HCT116 (cell line): ENCODE results near the gene SLCO2A1. TPM values are rescaled to one million over a fixed set of nuclear protein-coding genes. Genes with fewer than 3 reads are reported as not detected.

Source experiments
- ATAC-seq: fragments of 200-7000 bp; cut with Tn5 transposase; 2 replicates; pipeline ENCODE4 v1.9.1; 2020; ENCODE audit warnings: mild to moderate bottlenecking, moderate library complexity
- BruUV-seq: library from RNA; stranded (reverse); fragments of 400-500 nt; replicated peaks from 2 replicates; lab custom pipeline; 2021; lab: Mats Ljungman, UMichigan
- CTCF ChIA-PET: fragments of 300-600 bp; sonication (Branson Sonifier 250); formaldehyde crosslinking; loops from one replicate; lab custom pipeline; 2021; ENCODE audit warnings: antibody characterized with exemption; lab: Charles Lee
- POLR2A ChIA-PET: fragments of 300-600, 350-600 bp; sonication (Branson Sonifier 250); formaldehyde crosslinking; loops from one replicate; lab custom pipeline; 2021; ENCODE audit warnings: antibody characterized with exemption; lab: Charles Lee
- RAD21 ChIA-PET, 2 experiments: fragments of 300-600 bp; sonication (Branson Sonifier 250); formaldehyde crosslinking; loops; one replicate each; lab custom pipeline; 2023; ENCODE audit warnings: low total read pairs in 2 of 2; ENCODE audit not compliant: uncharacterized antibody in 2 of 2, unreplicated experiment in 2 of 2, low non-redundant PET in 1 of 2; lab: Charles Lee
- DNase-seq: peaks from one replicate; pipeline ENCODE4 v3.0.0-alpha.2; 2010; ENCODE audit warnings: low read depth, low spot score
- H2AFZ ChIP-seq: fragments of 200-600 bp; shearing (Covaris generic), sonication (generic); 2 replicates; pipeline ENCODE4 v1.6.1; 2017; ENCODE audit warnings: low read depth, mixed run types, mixed read lengths, antibody characterized with exemption, low read length; ENCODE audit not compliant: poor library complexity, severe bottlenecking
- H3K27ac ChIP-seq: 2 replicates; pipeline ENCODE4 v1.5.1; 2012; ENCODE audit warnings: low read depth, low read length
- H3K27me3 ChIP-seq: fragments of 200-600 bp; sonication (generic); 2 replicates; pipeline ENCODE4 v1.6.1; 2016; ENCODE audit warnings: mixed run types, low read length, mixed read lengths; ENCODE audit not compliant: insufficient read depth
- H3K36me3 ChIP-seq, 2 experiments: fragments of 200-500 bp in 1 of 2; fragments of 200-600 bp in 1 of 2; sonication (Bioruptor generic) in 1 of 2; sonication (generic) in 1 of 2; 2 replicates each; pipeline versions ENCODE4 v1.5.1 to v1.6.1; 2014 to 2016; ENCODE audit warnings: low read length in 2 of 2, inconsistent platforms in 1 of 2, mixed read lengths in 1 of 2, mixed run types in 1 of 2; ENCODE audit not compliant: insufficient read depth in 2 of 2, control insufficient read depth in 1 of 2
- H3K4me1 ChIP-seq, 2 experiments: fragments of 200-600 bp in 1 of 2; sonication (generic) in 1 of 2; 2 replicates each; pipeline versions ENCODE4 v1.5.1 to v1.6.1; 2012 to 2017; ENCODE audit warnings: low read length in 2 of 2, inconsistent platforms in 1 of 2, mild to moderate bottlenecking in 1 of 2, mixed read lengths in 1 of 2, mixed run types in 1 of 2, moderate library complexity in 1 of 2; ENCODE audit not compliant: insufficient read depth in 2 of 2, control insufficient read depth in 1 of 2
- H3K4me2 ChIP-seq: fragments of 200-600 bp; sonication (generic); 2 replicates; pipeline ENCODE4 v1.6.1; 2017; ENCODE audit warnings: mixed run types, low read length, mixed read lengths
- H3K4me3 ChIP-seq, 2 experiments: fragments of 200-600 bp in 1 of 2; sonication (generic) in 1 of 2; replicated peaks in 1 of 2; 2 replicates each; pipeline ENCODE4 v1.5.1; 2011 to 2016; ENCODE audit warnings: low read length in 2 of 2, control low read depth in 1 of 2, low read depth in 1 of 2, mild to moderate bottlenecking in 1 of 2, mixed read lengths in 1 of 2, mixed run types in 1 of 2
- H3K79me2 ChIP-seq: fragments of 200-600 bp; sonication (generic); 2 replicates; pipeline ENCODE4 v1.6.1; 2017; ENCODE audit warnings: mild to moderate bottlenecking, mixed run types, low read length, moderate library complexity, mixed read lengths; ENCODE audit not compliant: insufficient read depth
- H3K9ac ChIP-seq: fragments of 200-600 bp; sonication (generic); 2 replicates; pipeline ENCODE4 v1.6.1; 2016; ENCODE audit warnings: low read length, mixed read lengths
- H3K9me2 ChIP-seq: fragments of 200-600 bp; sonication (generic), shearing (Covaris generic); 2 replicates; pipeline ENCODE4 v1.6.1; 2017; ENCODE audit warnings: mixed run types, mild to moderate bottlenecking, moderate library complexity; ENCODE audit not compliant: insufficient read depth
- H3K9me3 ChIP-seq, 2 experiments: fragments of 200-500 bp in 1 of 2; fragments of 200-600 bp in 1 of 2; sonication (Bioruptor generic) in 1 of 2; sonication (generic) in 1 of 2; 2 replicates each; pipeline ENCODE4 v1.6.1; 2014 to 2017; ENCODE audit warnings: low read length in 2 of 2, mixed read lengths in 2 of 2, inconsistent platforms in 1 of 2, low read depth in 1 of 2, mild to moderate bottlenecking in 1 of 2, mixed run types in 1 of 2, moderate library complexity in 1 of 2; ENCODE audit not compliant: control insufficient read depth in 1 of 2, insufficient read depth in 1 of 2
- H4K20me1 ChIP-seq: fragments of 200-600 bp; sonication (generic), shearing (Covaris generic); 2 replicates; pipeline ENCODE4 v1.6.1; 2017; ENCODE audit warnings: mixed run types, mild to moderate bottlenecking, moderate library complexity; ENCODE audit not compliant: insufficient read depth
- ATF3 ChIP-seq: IDR thresholded peaks from 2 replicates; pipeline ENCODE4 v1.6.1; 2012
- CBX3 ChIP-seq: IDR thresholded peaks from 2 replicates; pipeline ENCODE4 v1.6.1; 2012; ENCODE audit warnings: low read depth
- CTCF ChIP-seq, 3 experiments: fragments of 200-600 bp in 1 of 3; sonication (generic) in 1 of 3; IDR thresholded peaks in 2 of 3; conservative IDR thresholded peaks in 1 of 3; 2 replicates each; pipeline ENCODE4 v1.5.1; 2012 to 2017; ENCODE audit warnings: low read depth in 2 of 3, low read length in 2 of 3, antibody characterized with exemption in 1 of 3, borderline replicate concordance in 1 of 3, control low read depth in 1 of 3, mild to moderate bottlenecking in 1 of 3, mixed read lengths in 1 of 3, mixed run types in 1 of 3, moderate library complexity in 1 of 3; ENCODE audit not compliant: insufficient read depth in 1 of 3
- ELF1 ChIP-seq: IDR thresholded peaks from 2 replicates; pipeline ENCODE4 v1.6.1; 2012; ENCODE audit warnings: low read depth, borderline replicate concordance
- EZH2 ChIP-seq: fragments of 200-600 bp; sonication (generic); IDR thresholded peaks from 2 replicates; pipeline ENCODE4 v1.6.1; 2017; ENCODE audit warnings: antibody characterized with exemption, mixed run types
- EZH2phosphoT487 ChIP-seq: fragments of 200-600 bp; IDR thresholded peaks from 2 replicates; pipeline ENCODE4 v1.6.1; 2018; ENCODE audit warnings: antibody characterized with exemption, borderline replicate concordance
- FOSL1 ChIP-seq: IDR thresholded peaks from 2 replicates; pipeline ENCODE4 v1.6.1; 2012; ENCODE audit warnings: low read depth
- JUND ChIP-seq: IDR thresholded peaks from 2 replicates; pipeline ENCODE4 v1.6.1; 2012
- POLR2A ChIP-seq: IDR thresholded peaks from 2 replicates; pipeline ENCODE4 v1.7.0; 2011; ENCODE audit warnings: borderline replicate concordance; ENCODE audit not compliant: insufficient read depth, insufficient read length; ENCODE audit errors: extremely low read depth
- RAD21 ChIP-seq: IDR thresholded peaks from 2 replicates; pipeline ENCODE4 v1.6.1; 2012; ENCODE audit warnings: low read depth, mild to moderate bottlenecking
- REST ChIP-seq: IDR thresholded peaks from 2 replicates; pipeline ENCODE4 v1.6.1; 2012; ENCODE audit warnings: low read depth
- SP1 ChIP-seq: IDR thresholded peaks from 2 replicates; pipeline ENCODE4 v1.6.1; 2012; ENCODE audit warnings: low read depth
- ZBTB33 ChIP-seq: IDR thresholded peaks from 2 replicates; pipeline ENCODE4 v1.6.1; 2011; ENCODE audit warnings: mild to moderate bottlenecking, low read length, moderate library complexity; ENCODE audit not compliant: insufficient replicate concordance; ENCODE audit errors: extremely low read depth
- ZFX ChIP-seq: fragments of 450-650 bp; IDR thresholded peaks from 2 replicates; pipeline ENCODE4 v1.6.1; 2017
- ZNF274 ChIP-seq: fragments of 200-500 bp; sonication (Bioruptor generic); IDR thresholded peaks from 2 replicates; pipeline ENCODE4 v1.6.1; 2014; ENCODE audit warnings: mild to moderate bottlenecking, low read depth, low read length, inconsistent platforms
- intact Hi-C: fragments of 100-400 bp; cut with micrococcal nuclease; formaldehyde crosslinking; loops from 2 replicates; pipeline ENCODE4 v1.10.0; 2022
- total RNA-seq: library from RNA; stranded (reverse); gene quantifications from one replicate; pipeline ENCODE4 v1.2.1, GENCODE V29; 2021; ENCODE audit not compliant: unreplicated experiment

The SLCO2A1 gene
- total RNA-seq, 1 experiment from 2014 or later, result 0.52 TPM

- TF ChIP-seq REST (no peak), ELF1 (no peak), FOSL1 (no peak), EZH2phosphoT487 (no peak), POLR2A (no peak), CTCF (IDR thresholded peaks at IDR 0.05 in 2 of 3, conservative IDR thresholded peaks at IDR 0.05 in 1 of 3; ENCODE audit: borderline replicate concordance in 1 of 3, insufficient read depth in 1 of 3, low read depth in 2 of 3, low read length in 2 of 3) (no peak)
- TF ChIP-seq, all 23 proteins: peak for 0
Measured at GRCh38 chr3:134020135-134020680, 9.5 kb downstream of the SLCO2A1 start (continued).

- DNase-seq (no peak), ATAC-seq (no peak)
- no peak overlapping the region for H3K4me3 ChIP-seq
- POLR2A ChIA-PET, result no interaction called here
- no peaks in the 10 kb centered on the region for H3K9me3 ChIP-seq
- H2AFZ ChIP-seq, result no peak overlapping the region
- no peaks in the 10 kb centered on the region for H3K36me3 ChIP-seq
- no peaks in the 10 kb centered on the region for H3K79me2 ChIP-seq
- H3K27ac ChIP-seq, result no peak overlapping the region
- H4K20me1 ChIP-seq, result no peaks in the 10 kb centered on the region
- CTCF ChIA-PET, result no interaction called here
- no peak overlapping the region for H3K9ac ChIP-seq
- H3K9me2 ChIP-seq, result no peaks in the 10 kb centered on the region
- H3K27me3 ChIP-seq, result no peaks in the 10 kb centered on the region
- no peak overlapping the region for H3K4me2 ChIP-seq
- intact Hi-C loops, result no loop called here
- H3K4me1 ChIP-seq, result no peaks in the 10 kb centered on the region
- no TSS peak for BruUV-seq
- RAD21 ChIA-PET, result no interaction called here
- TF ChIP-seq ATF3 (no peak), ZBTB33 (no peak), RAD21 (no peak), ZFX (no peak), JUND (no peak), SP1 (no peak), CBX3 (no peak), EZH2 (no peak), POLR2A (no peak), ELF1 (no peak), EZH2phosphoT487 (no peak), ZNF274 (no peak)
Measured at GRCh38 chr3:134018850-134019249, 10.9 kb downstream of the SLCO2A1 start.
